Spleen (tissue), 11 donors: ENCODE measurements around the gene NDUFA3. TPM values are rescaled to one million over a fixed set of nuclear protein-coding genes. Genes with fewer than 3 reads are reported as not detected.

Experiments
- DNase-seq: peaks from one replicate; pipeline ENCODE4 v3.0.0-alpha.2; 2020
- H3K27ac ChIP-seq, 8 donors: fragments of 200-600 bp; sonication (generic) in 7 of 8; 1 replicate in 4 of 8; 2 replicates in 4 of 8; pipeline versions ENCODE4 v1.5.0 to v1.8.0; 2016 to 2021; ENCODE audit warnings: inconsistent platforms in 4 of 8, mild to moderate bottlenecking in 4 of 8, moderate library complexity in 1 of 8
- H3K27me3 ChIP-seq, 7 donors: fragments of 200-600 bp; sonication (generic) in 6 of 7; replicated peaks in 1 of 7; 1 replicate in 4 of 7; 2 replicates in 3 of 7; pipeline versions ENCODE4 v1.5.0 to v1.8.0; 2016 to 2021; ENCODE audit warnings: inconsistent platforms in 3 of 7, mild to moderate bottlenecking in 1 of 7
- H3K36me3 ChIP-seq, 6 donors: fragments of 200-600 bp; sonication (generic) in 5 of 6; 1 replicate in 4 of 6; 2 replicates in 2 of 6; pipeline versions ENCODE4 v1.5.0 to v1.8.0; 2016 to 2021; ENCODE audit warnings: inconsistent platforms in 2 of 6
- H3K4me1 ChIP-seq, 6 donors: fragments of 200-600 bp; sonication (generic) in 5 of 6; 1 replicate in 3 of 6; 2 replicates in 3 of 6; pipeline versions ENCODE4 v1.5.0 to v1.8.0; 2016 to 2021; ENCODE audit warnings: inconsistent platforms in 3 of 6
- H3K4me3 ChIP-seq, 8 donors: fragments of 200-600 bp; sonication (generic) in 7 of 8; 1 replicate in 4 of 8; 2 replicates in 4 of 8; pipeline versions ENCODE4 v1.5.0 to v1.8.0; 2016 to 2021; ENCODE audit warnings: inconsistent platforms in 4 of 8, mild to moderate bottlenecking in 4 of 8, moderate library complexity in 2 of 8
- H3K9me3 ChIP-seq, 8 donors: fragments of 200-600 bp; sonication (generic) in 7 of 8; 1 replicate in 4 of 8; 2 replicates in 4 of 8; pipeline versions ENCODE4 v1.5.0 to v1.8.0; 2016 to 2021; ENCODE audit warnings: inconsistent platforms in 4 of 8
- CTCF ChIP-seq, 11 experiments: fragments of 200-600 bp in 7 of 11; fragments of 450-650 bp in 4 of 11; sonication (generic) in 4 of 11; IDR thresholded peaks in 8 of 11; conservative IDR thresholded peaks in 3 of 11; 1 replicate in 7 of 11; 2 replicates in 4 of 11; pipeline versions ENCODE4 v1.4.0 to v1.8.0; 2016 to 2021; ENCODE audit warnings: antibody characterized with exemption in 11 of 11, inconsistent platforms in 4 of 11, mild to moderate bottlenecking in 1 of 11
- POLR2A ChIP-seq, 3 donors: fragments of 450-650 bp; IDR thresholded peaks; one replicate each; pipeline ENCODE4 v1.5.1; 2017; ENCODE audit warnings: antibody characterized with exemption in 3 of 3, mild to moderate bottlenecking in 1 of 3
- POLR2AphosphoS5 ChIP-seq, 3 donors: sonication (generic); formaldehyde crosslinking; IDR thresholded peaks; one replicate each; pipeline ENCODE4 v1.5.1; 2017; ENCODE audit warnings: antibody characterized with exemption in 3 of 3
- WGBS, 5 donors: extraction: QIAGEN DNeasy Blood & Tissue Kit in 3 of 5; methylation state at CpG; one replicate each; pipeline versions ENCODE4 v1.1.5 to v1.1.7; 2013 to 2018; 5-methylcytosine and 5-hydroxymethylcytosine counted together
- intact Hi-C: fragments of 100-400 bp; cut with DNase I; formaldehyde crosslinking; loops from one replicate; pipeline ENCODE4 v1.15.0; 2023; ENCODE audit warnings: low total_unique reads
- polyA plus RNA-seq, 3 donors: library from polyadenylated mRNA; stranded (reverse); fragments of 200-250 nt; gene quantifications; one replicate each; pipeline ENCODE4 v1.2.1, GENCODE V29; 2013
- total RNA-seq, 7 donors: library from RNA; depleted of rRNA in 3 of 7; stranded (reverse); fragments of >200 nt in 3 of 7; fragmentation: NEBNext Ultra II Directional in 4 of 7; extraction: Animal tissue kit (Norgen Biotek cat#: 25700) in 4 of 7; gene quantifications; one replicate each; pipeline versions ENCODE4 v1.1.0 to v1.2.1, GENCODE V29; 2016 to 2021
- donor health status: healthy with polysubstance abuse.
- donor health status: DM: no; HTN: no; CAD: no; lungs with moderate emphysema.
- donor health status: DM: no; HTN: no; CAD: no.
- donor health status: Bipolar disorder and iron deficiency.
- donor health status: healthy.
- donor health status: DM: no; HTN: no; CAD: no.
- donor health status: DM: yes; HTN: yes; CAD: no.

The NDUFA3 gene
- total and polyA plus RNA-seq, 10 donors: 14.5 to 197 (median 83.8) TPM

DNA sequence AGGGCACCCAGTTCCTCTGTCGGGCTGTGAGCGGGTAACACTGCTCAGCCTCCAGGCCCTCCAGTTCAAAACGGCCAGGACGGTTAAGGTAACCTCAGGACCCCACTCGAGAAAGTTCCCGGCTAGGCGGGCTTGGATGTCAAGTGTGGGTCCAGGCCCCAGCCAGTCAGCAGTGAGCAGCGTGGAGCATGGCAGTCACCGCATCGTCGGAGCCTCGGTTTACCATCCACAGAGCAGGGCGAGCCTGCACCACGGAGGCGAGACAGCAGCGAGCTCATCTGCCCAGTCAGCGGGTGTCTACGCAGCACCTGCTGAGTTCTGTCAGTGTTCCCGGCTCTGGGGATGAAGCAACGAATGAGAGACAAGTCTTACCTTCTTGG lies 27.0 kb downstream of the NDUFA3 start:
- Histone ChIP-seq H3K27ac (no peak overlapping the region), H3K4me1 (no peaks in the 10 kb centered on the region), H3K4me3 (no peak overlapping the region), H3K27me3 (no peaks in the 10 kb centered on the region), H3K36me3 (peaks cover 4 to 89% (median 73%) of the 10 kb centered on the region in 6 donors), H3K9me3 (no peaks in the 10 kb centered on the region)
- no peak for TF ChIP-seq CTCF (IDR thresholded peaks at IDR 0.05 in 8 of 11, conservative IDR thresholded peaks at IDR 0.05 in 3 of 11)
- TF ChIP-seq POLR2AphosphoS5 (IDR thresholded peaks at IDR 0.05): peak in 1 of 3 donors; percentile 7
- 96 to 98% (median 97%) methylated on average over 13 to 20 of the region's 20 CpGs for WGBS, 5 donors
- intact Hi-C loops: no loop called here
- no peak for DNase-seq

DNA sequence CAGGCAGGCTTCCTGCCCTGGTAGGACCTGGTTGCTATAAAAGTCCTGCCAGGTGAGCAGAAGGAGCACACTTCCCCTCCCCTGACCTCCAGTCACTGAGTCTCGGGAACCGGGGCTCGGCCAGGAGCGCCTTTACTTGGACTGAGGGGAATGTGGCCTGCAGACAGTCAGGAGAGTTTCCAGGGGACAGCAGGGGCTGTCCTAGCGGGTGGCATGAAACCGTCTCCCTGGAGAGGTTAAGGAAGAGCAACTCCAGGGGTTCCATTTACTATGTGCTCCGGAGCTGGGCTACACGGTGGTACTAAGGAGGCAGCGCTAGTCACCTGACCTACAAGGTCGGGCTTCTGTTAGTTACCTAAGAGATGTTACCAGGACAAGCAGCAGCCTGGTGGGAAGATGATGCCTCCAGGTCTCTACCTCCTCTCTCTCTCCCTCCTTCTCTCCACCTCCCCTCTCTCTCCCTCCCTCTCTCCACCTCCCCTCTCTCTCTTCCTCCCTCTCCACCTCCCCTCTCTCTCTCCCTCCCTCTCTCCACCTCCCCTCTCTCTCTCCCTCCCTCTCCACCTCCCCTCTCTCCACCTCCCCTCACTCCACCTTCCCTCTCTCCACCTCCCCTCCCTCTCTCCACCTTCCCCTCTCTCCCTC lies 30.8 kb downstream of the NDUFA3 start:
- no peak overlapping the region for H3K4me3 ChIP-seq
- H3K27ac ChIP-seq: no peak overlapping the region
- no peak for DNase-seq
- TF ChIP-seq POLR2AphosphoS5 (IDR thresholded peaks at IDR 0.05) (peak in 1 of 3 donors; percentile 17), POLR2A (IDR thresholded peaks at IDR 0.05) (no peak)
- intact Hi-C loops: no loop called here
- no peaks in the 10 kb centered on the region for H3K27me3 ChIP-seq
- H3K36me3 ChIP-seq: peaks cover 4 to 51% (median 35%) of the 10 kb centered on the region in 6 donors
- WGBS, 5 donors: 76 to 87% (median 84%) methylated on average over 10 of the region's 10 CpGs
- peaks cover 8 to 19% (median 17%) of the 10 kb centered on the region in 6 donors for H3K4me1 ChIP-seq
- H3K9me3 ChIP-seq: no peaks in the 10 kb centered on the region

DNA sequence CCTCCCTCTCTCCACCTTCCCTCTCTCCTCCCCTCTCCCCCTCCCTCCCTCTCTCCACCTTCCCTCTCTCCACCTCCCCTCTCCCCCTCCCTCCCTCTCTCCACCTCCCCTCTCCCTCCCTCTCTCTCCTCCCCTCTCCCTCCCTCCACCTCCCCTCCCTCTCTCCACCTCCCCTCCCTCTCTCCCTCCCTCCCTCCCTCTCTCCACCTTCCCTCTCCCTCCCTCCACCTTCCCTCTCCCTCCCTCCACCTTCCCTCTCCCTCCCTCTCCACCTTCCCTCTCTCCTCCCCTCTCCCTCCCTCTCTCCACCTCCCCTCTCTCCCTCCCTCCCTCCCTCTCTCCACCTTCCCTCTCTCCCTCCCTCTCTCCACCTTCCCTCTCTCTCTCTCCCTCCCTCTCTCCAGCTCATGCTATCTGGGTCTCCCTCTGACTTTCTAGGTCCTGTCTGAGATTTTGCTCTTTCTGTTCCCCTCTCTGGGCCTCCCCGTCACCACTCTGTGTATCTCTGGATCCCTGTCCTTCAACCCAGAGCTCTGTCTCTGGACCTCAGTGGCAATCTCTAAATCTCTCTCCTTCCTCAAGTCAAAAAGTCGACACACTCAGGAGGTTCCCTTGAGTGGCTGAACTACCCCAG lies 31.4 kb downstream of the NDUFA3 start:
- H3K9me3 ChIP-seq: no peaks in the 10 kb centered on the region
- intact Hi-C loops: no loop called here
- H3K36me3 ChIP-seq: peaks cover 2 to 49% (median 28%) of the 10 kb centered on the region in 6 donors
- peaks cover 15 to 25% (median 23%) of the 10 kb centered on the region in 6 donors for H3K4me1 ChIP-seq
- TF ChIP-seq POLR2AphosphoS5 (IDR thresholded peaks at IDR 0.05) (no peak), CTCF (IDR thresholded peaks at IDR 0.05 in 8 of 11, conservative IDR thresholded peaks at IDR 0.05 in 3 of 11) (no peak), POLR2A (IDR thresholded peaks at IDR 0.05) (no peak)
- WGBS, 5 donors: 62 to 80% (median 69%) methylated on average over 2 of the region's 2 CpGs
- no peak overlapping the region for H3K27ac ChIP-seq
- no peak for DNase-seq
- no peaks in the 10 kb centered on the region for H3K27me3 ChIP-seq
- no peak overlapping the region for H3K4me3 ChIP-seq

- 6 to 7% (median 7%) methylated on average over 28 to 30 of the region's 30 CpGs for WGBS, 5 donors
- H3K4me3 ChIP-seq: peak overlapping the region; percentile 14 to 97 (median 48)
- H3K4me1 ChIP-seq: peaks cover 24 to 47% (median 45%) of the 10 kb centered on the region in 6 donors
- no peak for DNase-seq
- peak overlapping the region in 7 of 8 donors; percentile 62 to 98 (median 82) for H3K27ac ChIP-seq
- TF ChIP-seq POLR2AphosphoS5 (IDR thresholded peaks at IDR 0.05): no peak
- no peak for TF ChIP-seq POLR2A (IDR thresholded peaks at IDR 0.05)
- no peak for TF ChIP-seq CTCF (IDR thresholded peaks at IDR 0.05 in 8 of 11, conservative IDR thresholded peaks at IDR 0.05 in 3 of 11)
- intact Hi-C loops: no loop called here
- H3K27me3 ChIP-seq: no peaks in the 10 kb centered on the region
- H3K9me3 ChIP-seq: no peaks in the 10 kb centered on the region
- peaks cover 0 to 47% (median 19%) of the 10 kb centered on the region in 6 donors for H3K36me3 ChIP-seq
Measured at GRCh38 chr19:54136086-54136863, 33.6 kb downstream of the NDUFA3 start.
